GM19455 (cell line): ENCODE measurements around the gene OTUD1.

Experiments
- ATAC-seq: cut with Tn5 transposase; IDR thresholded peaks from one replicate; pipeline ENCODE4 v1.9.1; 2021; ENCODE audit not compliant: unreplicated experiment

OTUD1 gene

GRCh38 chr10:23419655-23420329 is 19.1 kb upstream of the OTUD1 start:
- ATAC-seq, result no peak

- ATAC-seq, result no peak
Observed at GRCh38 chr10:23421397-23421796, 17.5 kb upstream of the OTUD1 start.

- no peak for ATAC-seq
Observed at GRCh38 chr10:23422003-23422411, 16.9 kb upstream of the OTUD1 start.

GRCh38 chr10:23432166-23432565 is 6.7 kb upstream of the OTUD1 start:
- ATAC-seq, result no peak

- ATAC-seq, result no peak
Observed at GRCh38 chr10:23432639-23433038, 6.2 kb upstream of the OTUD1 start.

- ATAC-seq, result no peak
Observed at GRCh38 chr10:23433701-23434100, 5.2 kb upstream of the OTUD1 start.

GRCh38 chr10:23435378-23435777 is 3.5 kb upstream of the OTUD1 start:
- ATAC-seq, result no peak

- no peak for ATAC-seq
Observed at GRCh38 chr10:23436983-23437382, 1.9 kb upstream of the OTUD1 start.

- no peak for ATAC-seq
Observed at GRCh38 chr10:23437963-23438546, 820 bp upstream of the OTUD1 start.

- ATAC-seq, result peak; percentile 16
Observed at GRCh38 chr10:23439452-23439960, 631 bp downstream of the OTUD1 start.

GRCh38 chr10:23439961-23440889 is 1.4 kb downstream of the OTUD1 start:
- ATAC-seq, result peak; percentile 32

GRCh38 chr10:23441251-23441650 is 2.4 kb downstream of the OTUD1 start:
- no peak for ATAC-seq

- ATAC-seq, result no peak
Observed at GRCh38 chr10:23442936-23443335, 4.1 kb downstream of the OTUD1 start.

GRCh38 chr10:23445591-23445990 is 6.7 kb downstream of the OTUD1 start:
- ATAC-seq, result no peak

- no peak for ATAC-seq
Observed at GRCh38 chr10:23448323-23448722, 9.4 kb downstream of the OTUD1 start.

GRCh38 chr10:23448802-23449570 is 10.1 kb downstream of the OTUD1 start:
- ATAC-seq, result peak; percentile 92

GRCh38 chr10:23452033-23452655 is 13.3 kb downstream of the OTUD1 start:
- no peak for ATAC-seq

- no peak for ATAC-seq
Observed at GRCh38 chr10:23453465-23453864, 14.6 kb downstream of the OTUD1 start.

GRCh38 chr10:23457632-23458417 is 18.9 kb downstream of the OTUD1 start:
- ATAC-seq, result no peak
